Hypothalamus (tissue), 51 donors: ENCODE data around the gene ORMDL3.
"Not testable (repeated sequence)": the region's sequence is repeated elsewhere in the genome, so short reads cannot be mapped to it uniquely, and the experiment has no call there.

Experiments used
- DNase-seq, 51 donors: peaks; one replicate each; lab custom pipeline; 2025; lab: John Stamatoyannopoulos, UW

Gene ORMDL3

DNA sequence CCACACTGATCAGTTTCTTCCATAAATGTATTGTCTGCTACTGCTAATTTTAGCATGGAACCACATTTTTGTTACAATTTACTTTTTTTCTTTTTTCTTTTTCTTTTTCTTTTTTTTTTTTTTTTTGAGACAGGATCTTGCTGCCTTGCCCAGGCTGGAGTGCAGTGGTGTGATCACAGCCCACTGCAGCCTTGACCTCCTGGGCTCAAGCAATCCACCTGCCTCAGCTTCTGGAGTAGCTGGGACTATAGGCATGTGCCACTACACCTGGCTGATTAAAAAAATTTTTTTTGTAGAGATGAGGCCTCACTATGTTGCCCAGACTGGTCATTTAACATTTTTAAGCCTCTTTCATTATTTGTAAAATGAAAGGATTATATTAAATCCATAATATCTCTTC lies 40.3 kb downstream of the ORMDL3 start:
- no peak for DNase-seq

DNA sequence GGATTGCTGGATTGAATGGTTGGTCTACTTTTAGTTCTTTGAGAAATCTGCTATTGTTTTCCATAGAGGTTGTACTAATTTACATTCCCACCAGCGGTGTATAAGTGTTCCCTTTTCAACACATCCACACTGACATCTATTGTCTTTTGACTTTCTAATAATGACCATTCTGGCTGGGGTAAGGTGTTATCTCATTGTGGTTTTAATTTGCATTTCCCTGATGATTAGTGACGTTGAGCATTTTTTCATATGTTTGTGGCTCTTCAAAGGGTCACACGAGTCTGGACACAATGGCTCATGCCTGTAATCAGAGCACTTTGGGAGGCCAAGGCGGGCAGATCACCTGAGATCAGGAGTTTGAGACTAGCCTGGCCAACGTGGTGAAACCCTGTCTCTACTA lies 41.3 kb downstream of the ORMDL3 start:
- DNase-seq = not testable (repeated sequence)

DNA sequence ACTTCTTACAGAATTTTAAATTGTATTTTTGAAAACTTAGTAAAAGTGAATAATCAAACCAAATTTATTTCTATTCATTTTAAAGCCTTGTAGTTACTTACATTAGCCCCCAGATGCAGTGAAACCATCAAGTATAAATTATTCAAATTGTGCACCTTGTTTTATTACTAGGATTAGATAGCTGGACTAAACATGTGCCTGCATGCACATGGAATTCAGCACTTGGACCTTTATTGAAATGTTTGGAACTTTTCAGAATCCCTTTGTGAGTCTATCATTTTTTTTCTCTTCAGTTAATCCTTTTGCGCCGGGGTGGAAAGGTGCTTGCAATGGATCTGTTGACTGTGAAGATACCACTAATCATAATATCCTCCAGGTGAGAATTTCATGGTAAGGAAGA lies 54.6 kb downstream of the ORMDL3 start:
- DNase-seq = no peak

DNA sequence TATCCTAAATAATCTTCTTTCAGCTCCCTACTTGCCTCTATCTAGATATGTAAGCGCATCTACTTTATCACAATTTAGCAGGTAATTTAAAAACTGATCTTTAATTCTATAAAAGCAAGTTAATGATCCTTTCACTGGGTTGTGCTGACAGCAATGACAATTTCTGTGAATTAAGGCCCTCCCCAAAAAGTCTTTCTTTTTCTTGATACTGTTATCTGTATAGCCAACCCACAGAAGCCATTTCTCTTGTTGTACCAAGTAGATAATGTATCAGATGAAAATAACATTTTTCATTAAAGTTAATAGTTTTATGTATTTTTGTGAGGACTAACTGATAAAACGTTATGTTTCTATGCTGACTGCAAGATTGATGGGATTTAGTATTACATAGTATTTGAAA lies 55.6 kb downstream of the ORMDL3 start:
- DNase-seq = no peak
